Ramos (cell line): Measurements from ENCODE around the gene SLC25A17.
"Not testable (repeated sequence)": the region's sequence is repeated elsewhere in the genome, so short reads cannot be mapped to it uniquely, and the experiment has no call there.

ENCODE experiments used
- in situ Hi-C: fragments of 300-500 bp; cut with MboI; formaldehyde crosslinking; loops from one replicate; pipeline ENCODE4 v1.14.3; 2022; ENCODE audit warnings: low sequenced_read_pairs; ENCODE audit not compliant: unreplicated experiment

Gene SLC25A17

DNA sequence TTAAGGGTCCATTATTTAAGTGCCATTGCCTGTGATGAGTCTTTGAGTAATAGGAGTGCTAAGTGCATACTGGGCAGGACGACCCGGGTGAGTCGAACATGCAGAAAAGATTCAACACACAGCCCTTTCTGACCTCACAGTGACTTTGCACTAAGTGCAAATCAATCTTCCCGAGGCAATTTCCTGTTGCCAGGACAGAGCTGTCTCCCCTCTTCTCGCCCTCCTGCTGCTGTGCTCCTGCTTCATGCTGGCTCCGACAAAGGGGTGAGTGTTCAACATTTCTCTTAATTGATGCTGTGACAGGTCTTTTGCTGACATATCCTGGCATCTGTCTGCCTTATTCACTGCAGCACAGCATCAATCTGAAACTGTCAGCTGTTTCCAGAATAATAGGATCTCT, 97.9 kb downstream of the SLC25A17 start:
- in situ Hi-C loops, result no loop called here

DNA sequence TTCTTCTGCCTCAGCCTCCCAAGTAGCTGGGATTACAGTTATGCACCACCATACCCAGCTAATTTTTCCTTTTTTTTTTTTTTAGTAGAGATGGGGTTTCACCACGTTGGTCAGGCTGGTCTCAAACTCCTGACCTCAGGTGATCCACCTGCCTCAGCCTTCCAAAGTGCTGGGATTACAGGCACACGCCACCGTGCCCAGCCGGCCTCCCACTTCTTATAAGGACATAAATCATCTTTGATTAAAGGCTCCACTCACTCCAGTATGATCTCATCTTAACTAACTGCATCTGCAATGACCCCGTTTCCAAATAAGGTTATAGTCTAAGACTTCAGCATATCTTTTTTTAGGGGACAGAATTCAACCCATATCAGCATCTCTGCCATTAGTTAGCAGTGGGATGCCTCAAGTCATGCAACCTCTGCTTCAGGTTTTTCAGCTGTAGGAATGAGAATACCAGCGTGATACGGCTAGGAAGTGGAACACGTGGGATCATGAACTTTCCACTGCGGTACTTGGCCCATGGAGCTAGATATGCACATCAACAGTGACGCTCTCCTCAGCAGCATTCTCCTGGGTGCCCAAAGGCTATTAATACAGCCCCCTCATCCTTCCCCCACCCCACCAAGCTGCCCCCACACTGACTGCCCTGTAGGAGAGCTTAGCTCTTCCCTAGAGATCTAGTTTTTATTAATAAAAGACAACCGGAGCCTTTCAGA, 98.4 kb downstream of the SLC25A17 start:
- in situ Hi-C loops, result no loop called here

DNA sequence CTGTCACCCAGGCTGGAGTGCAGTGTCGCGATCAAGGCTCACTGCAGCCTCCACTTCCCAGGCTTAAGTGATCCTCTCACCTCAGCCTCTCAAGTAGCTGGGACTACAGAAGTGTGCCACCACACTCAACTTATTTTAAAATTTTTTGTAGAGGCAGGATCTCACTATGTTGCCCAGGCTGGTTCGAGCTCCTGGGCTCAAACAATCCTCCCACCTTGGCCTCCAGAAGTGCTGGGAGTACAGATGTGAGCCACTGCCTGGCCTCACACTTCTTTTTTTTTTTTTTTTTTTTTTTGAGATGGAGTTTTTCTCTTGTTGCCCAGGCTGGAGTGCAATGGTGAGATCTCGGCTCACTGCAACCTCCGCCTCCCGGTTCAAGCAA, 99.0 kb downstream of the SLC25A17 start:
- in situ Hi-C loops, result not testable (repeated sequence)
